Fibroblast of skin of abdomen (primary cell): ENCODE results near the gene NCBP3.
"Not testable (repeated sequence)": the region's sequence is repeated elsewhere in the genome, so short reads cannot be mapped to it uniquely, and the experiment has no call there.

Experiments used
- DNase-seq: peaks from one replicate; pipeline ENCODE4 v3.0.0-alpha.2; 2013

Gene NCBP3

GRCh38 chr17:3879591-3880417, 33.8 kb upstream of the NCBP3 start:
- DNase-seq = no peak

- peak; percentile 59 for DNase-seq
Measured at GRCh38 chr17:3879186-3879585, 33.1 kb upstream of the NCBP3 start.

- no peak for DNase-seq
Measured at GRCh38 chr17:3877220-3877619, 31.2 kb upstream of the NCBP3 start.

GRCh38 chr17:3875317-3875716, 29.3 kb upstream of the NCBP3 start:
- DNase-seq = no peak

GRCh38 chr17:3873862-3874261, 27.8 kb upstream of the NCBP3 start:
- no peak for DNase-seq

- DNase-seq = no peak
Measured at GRCh38 chr17:3870871-3871306, 24.8 kb upstream of the NCBP3 start.

- DNase-seq = no peak
Measured at GRCh38 chr17:3867606-3868005, 21.6 kb upstream of the NCBP3 start.

GRCh38 chr17:3867106-3867505, 21.1 kb upstream of the NCBP3 start:
- DNase-seq = no peak

- no peak for DNase-seq
Measured at GRCh38 chr17:3866276-3866675, 20.2 kb upstream of the NCBP3 start.

- DNase-seq = no peak
Measured at GRCh38 chr17:3865176-3865575, 19.1 kb upstream of the NCBP3 start.

GRCh38 chr17:3864534-3864933, 18.5 kb upstream of the NCBP3 start:
- DNase-seq = no peak

GRCh38 chr17:3861761-3862681, 16.0 kb upstream of the NCBP3 start:
- no peak for DNase-seq

- no peak for DNase-seq
Measured at GRCh38 chr17:3860939-3861700, 15.1 kb upstream of the NCBP3 start.

- no peak for DNase-seq
Measured at GRCh38 chr17:3859940-3860339, 13.9 kb upstream of the NCBP3 start.

GRCh38 chr17:3857261-3858105, 11.4 kb upstream of the NCBP3 start:
- DNase-seq = no peak

- not testable (repeated sequence) for DNase-seq
Measured at GRCh38 chr17:3854204-3854603, 8.2 kb upstream of the NCBP3 start.

GRCh38 chr17:3852561-3852960, 6.5 kb upstream of the NCBP3 start:
- no peak for DNase-seq

- DNase-seq = no peak
Measured at GRCh38 chr17:3851461-3852100, 5.5 kb upstream of the NCBP3 start.

- no peak for DNase-seq
Measured at GRCh38 chr17:3848229-3848835, 2.3 kb upstream of the NCBP3 start.

- DNase-seq = no peak
Measured at GRCh38 chr17:3847165-3847670, 1.2 kb upstream of the NCBP3 start.
